Eye (tissue), 1 donor: ENCODE results near the gene RIF1.
"Not testable (repeated sequence)": the region's sequence is repeated elsewhere in the genome, so short reads cannot be mapped to it uniquely, and the experiment has no call there.

Experiments used
- DNase-seq: peaks from one replicate; pipeline ENCODE4 v3.0.0-alpha.2; 2015

RIF1 gene

GRCh38 chr2:151417650-151418049 is 7.9 kb downstream of the RIF1 start:
- no peak for DNase-seq

GRCh38 chr2:151421681-151422080 is 12.0 kb downstream of the RIF1 start:
- not testable (repeated sequence) for DNase-seq

- no peak for DNase-seq
Observed at GRCh38 chr2:151422917-151423439, 13.3 kb downstream of the RIF1 start.

DNA sequence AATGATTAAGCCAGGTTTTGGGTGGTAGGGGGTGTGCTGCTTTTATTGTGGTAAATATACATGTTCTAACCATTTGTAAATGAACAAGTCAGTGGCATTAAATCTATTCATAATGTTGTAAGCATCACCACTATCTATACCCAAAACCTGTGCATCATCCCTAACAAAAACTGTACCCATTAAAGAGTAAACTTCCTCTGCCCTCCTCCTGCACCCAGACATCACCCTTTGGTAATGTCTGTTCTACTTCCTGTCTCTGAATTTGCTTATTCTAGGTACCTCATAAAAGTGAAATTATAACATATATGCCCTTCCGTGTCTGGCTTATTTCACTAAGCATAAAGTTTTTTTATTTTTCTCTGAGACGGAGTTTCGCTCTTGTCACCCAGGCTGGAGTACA is 14.1 kb downstream of the RIF1 start:
- DNase-seq, result no peak

GRCh38 chr2:151437630-151438029 is 27.9 kb downstream of the RIF1 start:
- DNase-seq, result peak; percentile 66

DNA sequence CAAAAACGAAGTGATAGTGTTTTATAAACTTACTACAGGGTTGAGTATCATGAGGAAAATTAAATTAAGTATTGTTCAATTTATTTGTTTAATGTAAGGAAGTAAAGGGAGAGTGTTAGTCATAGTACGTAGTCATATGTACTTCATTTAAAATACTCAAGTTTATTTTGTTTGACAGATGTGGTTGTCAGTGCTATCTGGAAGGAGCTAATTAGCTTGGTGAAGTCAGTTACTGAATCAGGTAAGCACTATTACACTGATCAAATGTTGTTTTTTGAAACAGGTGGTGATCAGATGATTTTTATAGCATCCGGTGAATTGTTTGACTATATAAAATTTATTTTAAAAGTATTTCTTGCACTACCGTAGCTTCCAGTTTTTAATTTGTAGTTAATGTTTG is 28.8 kb downstream of the RIF1 start:
- DNase-seq, result no peak

GRCh38 chr2:151439127-151439526 is 29.4 kb downstream of the RIF1 start:
- no peak for DNase-seq

DNA sequence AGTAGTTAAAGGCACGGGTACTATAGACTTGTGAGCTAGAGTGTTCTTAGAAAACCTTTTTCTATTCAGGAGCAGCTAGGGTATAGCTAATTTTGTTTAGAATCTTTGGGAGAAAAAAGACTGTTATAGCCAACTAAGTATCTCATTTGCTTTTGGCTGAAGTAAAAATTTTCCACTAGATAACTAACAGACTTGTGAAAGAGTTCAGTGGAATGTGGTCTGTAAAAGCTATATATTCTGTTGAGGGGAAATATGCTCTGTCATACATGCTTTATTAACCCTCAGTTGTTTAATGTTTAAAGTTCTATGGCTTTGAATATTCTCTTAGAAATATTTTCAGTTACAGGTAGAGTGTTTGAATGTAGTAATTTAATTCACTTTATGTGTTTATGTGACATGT is 49.7 kb downstream of the RIF1 start:
- peak; percentile 15 for DNase-seq

GRCh38 chr2:151465771-151466170 is 56.1 kb downstream of the RIF1 start:
- DNase-seq, result no peak

- DNase-seq, result no peak
Observed at GRCh38 chr2:151470556-151470955, 60.9 kb downstream of the RIF1 start.

DNA sequence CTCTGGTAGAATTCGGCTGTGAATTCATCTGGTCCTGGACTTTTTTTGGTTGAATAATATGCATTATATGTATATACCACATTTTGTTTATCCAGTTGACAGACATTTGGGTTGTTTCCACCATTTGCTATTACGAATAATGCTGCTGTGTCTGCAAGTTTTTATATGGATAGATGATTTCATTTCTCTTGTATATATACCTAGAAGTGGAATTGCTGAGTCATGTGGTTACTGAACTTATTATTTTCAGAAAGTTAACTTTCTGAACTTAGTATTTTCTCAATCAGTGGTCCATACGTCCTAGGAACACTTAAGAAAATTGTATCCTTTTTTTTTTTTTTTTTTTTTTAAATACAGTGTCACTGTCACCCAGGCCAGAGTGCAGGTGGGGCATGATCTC is 63.3 kb downstream of the RIF1 start:
- DNase-seq, result no peak

DNA sequence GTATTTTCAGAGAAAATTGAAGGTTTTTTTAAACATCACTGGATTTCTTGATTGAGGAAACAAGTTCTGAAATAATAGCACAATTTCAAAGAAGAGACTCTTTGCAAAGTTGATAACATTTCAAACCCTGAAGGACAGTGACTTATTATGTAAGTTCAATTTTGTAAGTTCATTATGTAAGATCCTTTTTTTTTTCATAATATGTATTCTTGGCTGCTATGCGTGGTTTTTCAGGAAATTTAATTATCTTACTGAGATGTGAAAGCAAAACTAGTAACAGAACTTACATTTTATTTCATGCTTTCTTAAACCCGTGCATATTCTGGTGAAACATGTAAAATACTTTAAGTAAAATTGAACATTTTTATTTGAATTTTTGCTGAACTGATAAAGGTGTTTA is 65.4 kb downstream of the RIF1 start:
- no peak for DNase-seq

DNA sequence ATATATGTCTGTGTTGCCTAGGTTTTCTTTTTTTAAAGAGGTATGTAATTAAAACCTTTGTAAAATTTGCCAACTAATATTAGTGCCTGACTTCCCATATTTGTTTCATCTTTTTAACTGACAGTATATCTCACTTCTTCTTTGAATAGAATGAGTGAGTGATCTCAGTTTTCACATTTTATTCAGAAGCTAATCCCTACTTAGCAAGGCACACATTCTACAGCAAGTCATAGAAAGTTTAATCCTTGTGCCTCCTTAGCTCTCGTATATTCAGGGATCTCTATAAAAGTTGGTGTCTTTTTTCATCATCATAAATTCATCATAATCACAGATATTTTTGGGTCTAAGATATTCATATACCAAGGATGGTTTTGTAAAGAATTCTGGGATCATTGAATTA is 66.6 kb downstream of the RIF1 start:
- no peak for DNase-seq

GRCh38 chr2:151478011-151478410 is 68.3 kb downstream of the RIF1 start:
- DNase-seq, result no peak

DNA sequence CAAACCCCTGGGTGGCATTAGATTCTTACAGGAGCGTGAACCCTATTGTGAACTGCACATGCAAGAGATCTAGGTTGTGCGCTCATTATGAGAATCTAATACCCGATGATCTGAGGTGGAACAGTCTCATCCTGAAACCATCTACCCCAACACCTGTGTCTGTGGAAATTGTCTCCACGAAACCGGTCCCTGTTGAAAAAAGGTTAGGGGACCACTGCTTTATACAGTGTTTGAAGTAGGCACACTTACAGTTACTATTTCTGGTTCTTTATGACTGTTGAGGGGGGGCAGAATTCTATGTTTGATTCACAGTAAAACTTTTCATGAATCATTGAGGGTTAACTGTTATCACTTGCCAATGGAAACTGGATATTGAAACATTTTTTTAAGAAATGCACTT is 72.0 kb downstream of the RIF1 start:
- no peak for DNase-seq

DNA sequence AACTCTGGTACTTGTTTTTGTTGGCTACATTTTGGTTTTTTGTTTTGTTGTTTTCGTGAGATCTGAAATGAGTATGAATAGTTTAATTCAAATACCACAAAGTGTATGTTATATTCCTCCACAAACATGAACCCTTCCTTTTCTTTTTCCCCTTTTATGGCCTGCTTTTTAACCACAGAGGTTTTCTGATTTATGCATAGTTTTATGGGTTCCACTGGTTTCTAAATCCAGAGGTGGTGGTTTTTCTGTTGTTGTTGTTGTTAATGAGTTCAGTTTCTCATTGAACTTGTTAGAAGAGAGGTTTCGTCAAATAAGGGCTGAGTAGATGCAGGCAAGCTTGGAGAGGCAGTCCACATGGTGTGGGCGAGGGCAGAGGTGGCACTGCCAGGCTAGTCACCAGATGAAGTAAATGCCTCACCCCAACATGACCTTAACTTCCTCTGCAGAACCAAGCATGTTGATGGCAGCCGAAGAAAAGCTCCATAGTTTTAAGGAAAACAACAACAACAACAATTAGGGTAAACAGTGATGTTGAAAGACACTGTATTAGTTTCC is 72.5 kb downstream of the RIF1 start:
- DNase-seq, result no peak

GRCh38 chr2:151483546-151483945 is 73.8 kb downstream of the RIF1 start:
- DNase-seq, result no peak

DNA sequence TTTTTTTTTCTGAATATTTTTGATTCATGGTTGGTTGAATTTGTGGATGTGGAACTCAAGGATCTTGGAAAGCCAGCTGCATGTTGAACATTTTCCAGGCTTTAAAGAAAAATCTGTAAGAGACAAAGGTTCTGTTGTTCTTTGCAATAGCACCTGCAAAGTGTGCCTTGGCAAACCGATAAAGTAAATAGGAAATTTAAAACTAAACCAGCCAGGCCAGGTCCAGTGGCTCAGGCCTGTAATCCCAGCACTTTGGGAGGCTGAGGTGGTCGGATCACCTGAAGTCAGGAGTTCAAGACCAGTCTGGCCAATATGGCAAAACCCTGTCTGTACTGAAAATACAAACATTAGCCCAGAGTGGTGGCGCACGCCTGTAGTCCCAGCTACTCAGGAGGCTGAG is 74.4 kb downstream of the RIF1 start:
- DNase-seq, result no peak

DNA sequence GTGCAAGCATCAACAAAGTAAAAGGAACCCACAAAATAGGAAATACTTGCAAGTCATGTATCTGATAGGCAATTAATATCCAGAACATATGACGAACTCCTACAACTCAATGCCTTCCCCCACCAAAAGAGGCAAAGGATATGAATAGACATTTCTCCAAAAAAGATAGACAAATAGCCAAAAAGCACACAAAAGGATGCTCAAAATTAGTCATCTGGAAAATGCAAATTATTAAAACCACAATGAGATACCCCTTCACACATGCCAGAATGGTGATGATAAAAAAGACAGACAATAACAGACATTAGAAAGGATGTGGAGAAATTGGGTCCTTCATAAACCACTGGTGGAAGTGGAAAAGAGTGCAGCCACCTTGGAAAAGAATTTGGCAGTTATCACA is 76.4 kb downstream of the RIF1 start:
- DNase-seq, result no peak

- DNase-seq, result no peak
Observed at GRCh38 chr2:151490276-151490675, 80.6 kb downstream of the RIF1 start.

DNA sequence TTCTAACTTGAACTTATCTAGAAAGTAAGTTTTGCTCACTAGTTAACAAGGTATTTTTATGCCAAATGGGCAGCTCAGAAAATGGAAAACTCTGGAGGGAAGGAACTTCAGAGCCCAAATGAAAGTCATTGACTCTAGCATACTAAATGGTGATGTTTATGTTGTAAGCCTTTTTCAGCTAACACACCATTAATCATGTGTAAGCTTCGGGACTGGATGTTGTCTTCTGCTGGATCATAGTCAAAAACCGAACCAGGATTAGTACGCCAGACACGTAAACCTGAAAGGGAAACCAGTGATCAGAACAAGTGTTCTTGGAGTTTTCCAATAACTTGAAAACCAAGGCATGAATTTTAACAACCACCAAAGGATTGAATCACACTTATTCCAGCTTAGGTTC is 81.8 kb downstream of the RIF1 start:
- no peak for DNase-seq

DNA sequence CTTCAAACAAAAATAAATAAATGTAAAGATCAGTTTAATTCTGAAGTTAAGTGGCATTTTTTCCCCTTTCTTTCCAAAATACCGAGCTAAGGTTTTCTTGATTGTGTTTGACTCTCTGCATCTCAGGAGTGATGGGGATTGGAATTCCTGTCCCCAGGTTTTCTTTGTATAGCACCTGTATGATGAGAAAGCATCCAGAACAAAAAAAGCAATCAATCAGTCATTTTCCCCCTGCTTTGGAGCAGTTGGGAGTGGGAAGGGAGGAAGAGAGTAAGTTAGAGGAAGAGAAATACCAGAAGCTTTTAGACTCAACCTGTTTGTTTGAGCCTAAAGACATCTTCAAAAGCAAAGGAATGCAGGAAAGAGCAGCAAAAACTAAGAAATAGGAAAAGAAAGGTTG is 88.5 kb downstream of the RIF1 start:
- DNase-seq, result no peak

DNA sequence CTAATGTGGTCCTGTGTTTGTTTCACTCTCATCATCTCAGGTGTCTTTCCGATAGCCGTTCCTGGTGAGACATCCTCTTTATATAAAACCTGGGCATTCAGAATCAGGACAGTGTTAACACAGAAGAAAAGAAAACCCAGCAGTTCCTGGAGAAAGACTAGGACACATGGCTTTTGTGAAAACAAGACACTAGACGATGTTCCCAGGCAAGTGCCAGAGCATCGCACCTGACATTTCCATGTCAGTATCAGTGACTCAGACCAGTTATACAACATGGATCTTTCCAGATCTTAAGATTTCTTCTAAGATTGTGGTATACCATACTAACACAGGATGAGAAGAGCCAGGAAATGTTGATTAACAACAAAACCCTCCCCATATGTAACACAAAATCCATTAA is 96.5 kb downstream of the RIF1 start:
- DNase-seq, result no peak

DNA sequence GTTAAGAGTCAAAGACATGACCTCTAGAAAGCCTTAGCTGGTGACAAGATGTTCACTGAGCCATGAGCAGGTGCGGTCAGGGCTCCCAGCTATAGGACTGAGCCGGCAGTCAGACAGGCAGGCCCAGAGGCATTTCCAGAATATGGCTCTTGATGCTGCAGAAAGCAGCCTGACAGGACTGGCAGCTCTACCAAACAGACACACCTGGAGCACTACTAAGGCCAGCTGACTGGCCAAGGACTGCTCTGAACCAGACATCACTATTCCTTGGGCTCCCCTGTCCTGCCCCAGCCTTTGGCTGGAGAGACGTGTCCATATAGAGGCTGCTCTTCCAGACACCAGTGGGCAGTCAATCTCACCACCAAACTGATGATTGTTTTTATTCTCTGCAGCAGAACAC is 98.8 kb downstream of the RIF1 start:
- no peak for DNase-seq

- DNase-seq, result no peak
Observed at GRCh38 chr2:151518802-151519201, 109.1 kb downstream of the RIF1 start.

GRCh38 chr2:151520976-151521375 is 111.3 kb downstream of the RIF1 start:
- peak; percentile 22 for DNase-seq
